Lung microvascular endothelial cell (primary cell): ENCODE measurements around the gene CHSY3. TPM values are rescaled to one million over a fixed set of nuclear protein-coding genes. Genes with fewer than 3 reads are reported as not detected.
A peak's percentile ranks its signal among the peaks of the same experiment; 100 is the strongest.

ENCODE experiments used
- DNase-seq, 2 donors: peaks; one replicate each; pipeline versions ENCODE4 v3.0.0 to v3.0.0-alpha.2; 2010; ENCODE audit warnings: low read depth in 2 of 2
- total RNA-seq: library from RNA; depleted of rRNA; stranded (reverse); fragments of >200 nt; gene quantifications from 2 replicates; pipeline ENCODE4 v1.2.1, GENCODE V29; 2014

CHSY3 gene
- total RNA-seq, 1 donor from 2014 or later: 3.4 TPM

GRCh38 chr5:129945774-129946270, 41.6 kb downstream of the CHSY3 start:
- DNase-seq: no peak

GRCh38 chr5:129951039-129951438, 46.8 kb downstream of the CHSY3 start:
- no peak for DNase-seq

- no peak for DNase-seq
These were observed 54.3 kb downstream of the CHSY3 start for GRCh38 chr5:129958581-129958980.

GRCh38 chr5:129960831-129961230, 56.6 kb downstream of the CHSY3 start:
- peak in 1 of 2 donors; percentile 83 for DNase-seq

GRCh38 chr5:129962506-129962905, 58.2 kb downstream of the CHSY3 start:
- DNase-seq: no peak

- DNase-seq: peak; percentile 26 to 73
These were observed 59.1 kb downstream of the CHSY3 start for GRCh38 chr5:129963359-129963758.

GRCh38 chr5:129966071-129966470, 61.8 kb downstream of the CHSY3 start:
- DNase-seq: peak in 1 of 2 donors; percentile 8

GRCh38 chr5:129971714-129972113, 67.4 kb downstream of the CHSY3 start:
- DNase-seq: no peak

GRCh38 chr5:129972465-129973141, 68.3 kb downstream of the CHSY3 start:
- DNase-seq: no peak

- no peak for DNase-seq
These were observed 69.6 kb downstream of the CHSY3 start for GRCh38 chr5:129973716-129974426.

GRCh38 chr5:129977810-129978209, 73.5 kb downstream of the CHSY3 start:
- no peak for DNase-seq

- no peak for DNase-seq
These were observed 74.0 kb downstream of the CHSY3 start for GRCh38 chr5:129978270-129978669.

GRCh38 chr5:129988453-129988852, 84.2 kb downstream of the CHSY3 start:
- no peak for DNase-seq

- DNase-seq: no peak
These were observed 87.5 kb downstream of the CHSY3 start for GRCh38 chr5:129991780-129992179.

- no peak for DNase-seq
These were observed 92.6 kb downstream of the CHSY3 start for GRCh38 chr5:129996896-129997295.

- DNase-seq: no peak
These were observed 96.2 kb downstream of the CHSY3 start for GRCh38 chr5:130000460-130000859.

- DNase-seq: no peak
These were observed 97.9 kb downstream of the CHSY3 start for GRCh38 chr5:130002183-130002582.

- DNase-seq: no peak
These were observed 98.6 kb downstream of the CHSY3 start for GRCh38 chr5:130002876-130003275.

GRCh38 chr5:130011986-130012385, 107.7 kb downstream of the CHSY3 start:
- DNase-seq: no peak

GRCh38 chr5:130017173-130017572, 112.9 kb downstream of the CHSY3 start:
- DNase-seq: no peak

GRCh38 chr5:130018641-130019040, 114.4 kb downstream of the CHSY3 start:
- DNase-seq: no peak

- no peak for DNase-seq
These were observed 116.7 kb downstream of the CHSY3 start for GRCh38 chr5:130021000-130021399.

GRCh38 chr5:130021876-130022275, 117.6 kb downstream of the CHSY3 start:
- DNase-seq: no peak
